HepG2 (cell line): ENCODE data around the gene ADORA3. TPM values are rescaled to one million over a fixed set of nuclear protein-coding genes. Genes with fewer than 3 reads are reported as not detected.

ENCODE experiments used
- BORCS8-MEF2B ChIP-seq: sonication (generic); formaldehyde crosslinking; IDR thresholded peaks from 2 replicates; pipeline ENCODE4 v1.8.0; 2022; ENCODE audit warnings: mild to moderate bottlenecking, missing genetic modification reagents
- BRD4 ChIP-seq: sonication (generic); formaldehyde crosslinking; IDR thresholded peaks from 2 replicates; pipeline ENCODE4 v1.4.0; 2020; ENCODE audit warnings: missing genetic modification reagents
- ERF ChIP-seq: IDR thresholded peaks from 2 replicates; pipeline ENCODE4 v1.6.1; 2018; ENCODE audit warnings: missing biosample characterization, missing genetic modification reagents
- FOXK2 ChIP-seq: fragments of 450-650 bp; IDR thresholded peaks from 2 replicates; pipeline ENCODE4 v1.6.1; 2016
- HIVEP1 ChIP-seq: sonication (generic); formaldehyde crosslinking; IDR thresholded peaks from 2 replicates; pipeline ENCODE4 v1.4.0; 2020; ENCODE audit warnings: mild to moderate bottlenecking, missing genetic modification reagents
- KDM4B ChIP-seq: sonication (generic); formaldehyde crosslinking; IDR thresholded peaks from 2 replicates; pipeline ENCODE4 v1.4.0; 2020; ENCODE audit warnings: missing genetic modification reagents
- LCORL ChIP-seq, 2 experiments: fragments of 450-650 bp in 1 of 2; sonication (generic) in 1 of 2; formaldehyde crosslinking in 1 of 2; IDR thresholded peaks; 2 replicates each; pipeline versions ENCODE4 v1.5.0 to v1.6.1; 2017 to 2020; ENCODE audit warnings: antibody characterized with exemption in 1 of 2, missing genetic modification reagents in 1 of 2
- MAF1 ChIP-seq: sonication (generic); formaldehyde crosslinking; IDR thresholded peaks from 2 replicates; pipeline ENCODE4 v1.5.0; 2020; ENCODE audit warnings: missing genetic modification reagents, borderline replicate concordance
- MATR3 ChIP-seq: sonication (generic); formaldehyde crosslinking; IDR thresholded peaks from 2 replicates; pipeline ENCODE4 v1.4.0; 2020; ENCODE audit warnings: missing genetic modification reagents
- NFYC ChIP-seq: IDR thresholded peaks from 2 replicates; pipeline ENCODE4 v1.6.1; 2016; ENCODE audit warnings: missing genetic modification reagents, missing compliant biosample characterization
- NKX3-1 ChIP-seq: sonication (generic); formaldehyde crosslinking; IDR thresholded peaks from 2 replicates; pipeline ENCODE4 v1.5.0; 2020; ENCODE audit warnings: missing genetic modification reagents
- RARA ChIP-seq: IDR thresholded peaks from 2 replicates; pipeline ENCODE4 v1.6.1; 2016; ENCODE audit warnings: missing genetic modification reagents, missing compliant biosample characterization
- SMC3 ChIP-seq: IDR thresholded peaks from 2 replicates; pipeline ENCODE4 v1.6.1; 2011; ENCODE audit warnings: low read length, improper control_type of control experiment
- TP53 ChIP-seq: sonication (generic); formaldehyde crosslinking; conservative IDR thresholded peaks from 2 replicates; pipeline ENCODE4 v1.4.0; 2020; ENCODE audit warnings: missing genetic modification reagents
- ZNF12 ChIP-seq: sonication (generic); formaldehyde crosslinking; IDR thresholded peaks from 2 replicates; pipeline ENCODE4 v1.5.0; 2020; ENCODE audit warnings: missing genetic modification reagents
- ZNF230 ChIP-seq: sonication (generic); formaldehyde crosslinking; IDR thresholded peaks from 2 replicates; pipeline ENCODE4 v1.4.0; 2020; ENCODE audit warnings: mild to moderate bottlenecking, missing genetic modification reagents
- ZNF317 ChIP-seq: sonication (generic); formaldehyde crosslinking; IDR thresholded peaks from 2 replicates; pipeline ENCODE4 v1.5.0; 2020; ENCODE audit warnings: mild to moderate bottlenecking, missing genetic modification reagents
- ZNF556 ChIP-seq: sonication (generic); formaldehyde crosslinking; IDR thresholded peaks from 2 replicates; pipeline ENCODE4 v1.4.0; 2020; ENCODE audit warnings: mild to moderate bottlenecking, missing genetic modification reagents, borderline replicate concordance
- ZNF562 ChIP-seq: sonication (generic); formaldehyde crosslinking; IDR thresholded peaks from 2 replicates; pipeline ENCODE4 v1.8.0; 2022; ENCODE audit warnings: missing genetic modification reagents, borderline replicate concordance
- ZNF607 ChIP-seq: sonication (generic); formaldehyde crosslinking; IDR thresholded peaks from 2 replicates; pipeline ENCODE4 v1.5.1; 2020; ENCODE audit warnings: missing genetic modification reagents, mild to moderate bottlenecking, borderline replicate concordance
- ZNF776 ChIP-seq: sonication (generic); formaldehyde crosslinking; IDR thresholded peaks from 2 replicates; pipeline ENCODE4 v1.4.0; 2020; ENCODE audit warnings: mild to moderate bottlenecking, missing genetic modification reagents
- polyA plus RNA-seq, 8 experiments: library from polyadenylated mRNA; depleted of rRNA in 3 of 8; stranded (reverse) in 7 of 8; unstranded in 1 of 8; fragments of >200 nt; fragmentation: Illumina TruSeq in 4 of 8; extraction: Trizol in 4 of 8; gene quantifications; 2 replicates each; pipeline versions ENCODE4 v1.2.1 to v1.2.3, GENCODE V29; 2011 to 2016; ENCODE audit warnings: low read depth in 4 of 8, missing spikeins in 1 of 8, mixed read lengths in 1 of 8; ENCODE audit not compliant: insufficient read depth in 1 of 8
- total RNA-seq, 5 experiments: library from RNA; depleted of rRNA; stranded (reverse); fragments of >200 nt; fragmentation: Illumina TruSeq; extraction: Trizol; gene quantifications; 2 replicates each; pipeline ENCODE4 v1.2.3, GENCODE V29; 2016; ENCODE audit warnings: low read depth in 1 of 5
- TF ChIP-seq, protein P1 (sequence below): sonication (generic); formaldehyde crosslinking; IDR thresholded peaks from 2 replicates; pipeline ENCODE4 v1.4.0; 2020; ENCODE audit warnings: low read depth, mild to moderate bottlenecking, missing genetic modification reagents
- TF ChIP-seq, protein P2 (sequence below): sonication (generic); formaldehyde crosslinking; IDR thresholded peaks from 2 replicates; pipeline ENCODE4 v1.5.0; 2020; ENCODE audit warnings: mild to moderate bottlenecking, missing genetic modification reagents, borderline replicate concordance
- TF ChIP-seq, protein P3 (sequence below): sonication (generic); formaldehyde crosslinking; IDR thresholded peaks from 2 replicates; pipeline ENCODE4 v1.8.0; 2022; ENCODE audit warnings: mild to moderate bottlenecking, missing genetic modification reagents

The ADORA3 gene
- total and polyA plus RNA-seq, 2 of the 13 experiments (the other 11 are each of a cell fraction or from before 2014, with no cell fraction given): not detected

DNA sequence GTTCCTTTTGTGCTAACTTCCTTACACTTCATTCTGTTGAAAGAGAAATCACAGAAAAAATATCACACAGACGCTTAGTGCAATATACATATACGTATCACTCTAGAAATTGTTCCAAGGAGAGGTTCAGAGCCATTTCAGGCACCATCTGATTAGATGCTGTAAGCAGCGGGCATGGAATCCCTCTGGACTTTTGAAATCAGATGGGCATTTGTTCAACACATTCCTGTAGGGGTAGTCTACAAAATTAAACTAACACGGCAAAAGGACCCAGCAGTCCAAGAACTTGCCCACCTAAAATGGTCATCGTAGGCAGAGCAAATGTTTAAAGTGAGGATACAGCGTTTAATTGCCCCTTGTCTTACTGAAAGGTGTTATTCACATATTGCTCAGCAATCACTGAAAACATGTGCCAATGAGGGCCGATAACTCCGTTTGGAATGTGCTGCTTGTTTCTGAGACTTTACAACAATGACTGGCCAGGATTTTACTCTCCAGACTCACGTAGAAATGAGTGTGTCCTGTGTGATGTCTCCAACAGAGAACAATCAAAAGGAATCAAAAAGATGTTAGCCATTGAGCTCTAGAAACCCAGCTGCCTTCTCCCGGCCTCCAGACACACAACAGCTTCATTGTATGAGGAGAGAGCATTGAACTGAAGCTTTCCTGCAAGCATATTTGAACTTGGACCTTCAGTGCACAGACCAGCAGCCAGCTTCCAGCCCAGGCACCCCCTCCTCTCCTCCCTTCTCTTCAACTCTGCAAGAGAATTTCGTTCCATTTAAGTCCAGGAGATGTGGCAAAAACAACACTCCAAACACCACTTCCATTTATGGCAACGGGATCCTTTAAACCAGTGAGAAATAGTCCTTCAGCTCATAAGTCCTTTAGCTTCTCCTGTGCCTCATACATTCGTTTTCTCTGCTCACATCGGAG, 32.1 kb upstream of the ADORA3 start (continued):
- TF ChIP-seq BORCS8-MEF2B: no peak
- TF ChIP-seq, protein P1, sequence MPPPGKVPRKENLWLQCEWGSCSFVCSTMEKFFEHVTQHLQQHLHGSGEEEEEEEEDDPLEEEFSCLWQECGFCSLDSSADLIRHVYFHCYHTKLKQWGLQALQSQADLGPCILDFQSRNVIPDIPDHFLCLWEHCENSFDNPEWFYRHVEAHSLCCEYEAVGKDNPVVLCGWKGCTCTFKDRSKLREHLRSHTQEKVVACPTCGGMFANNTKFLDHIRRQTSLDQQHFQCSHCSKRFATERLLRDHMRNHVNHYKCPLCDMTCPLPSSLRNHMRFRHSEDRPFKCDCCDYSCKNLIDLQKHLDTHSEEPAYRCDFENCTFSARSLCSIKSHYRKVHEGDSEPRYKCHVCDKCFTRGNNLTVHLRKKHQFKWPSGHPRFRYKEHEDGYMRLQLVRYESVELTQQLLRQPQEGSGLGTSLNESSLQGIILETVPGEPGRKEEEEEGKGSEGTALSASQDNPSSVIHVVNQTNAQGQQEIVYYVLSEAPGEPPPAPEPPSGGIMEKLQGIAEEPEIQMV (CRISPR knock-in tag): no peak
- TF ChIP-seq KDM4B: no peak
- TF ChIP-seq SMC3: no peak
- no peak for TF ChIP-seq ZNF562 (CRISPR knock-in tag)
- TF ChIP-seq FOXK2: peak; percentile 38; the same call in 1 of the 2 replicates
- TF ChIP-seq MATR3 (CRISPR knock-in tag): no peak
- TF ChIP-seq NFYC (CRISPR knock-in tag): 0 out of 2 replicates have a peak, but pooled peaks have one; percentile 11
- 0 out of 2 replicates have a peak, but pooled peaks have one; percentile 20 for TF ChIP-seq ZNF12 (CRISPR knock-in tag)
- TF ChIP-seq ZNF317: no peak
- TF ChIP-seq, protein P2, sequence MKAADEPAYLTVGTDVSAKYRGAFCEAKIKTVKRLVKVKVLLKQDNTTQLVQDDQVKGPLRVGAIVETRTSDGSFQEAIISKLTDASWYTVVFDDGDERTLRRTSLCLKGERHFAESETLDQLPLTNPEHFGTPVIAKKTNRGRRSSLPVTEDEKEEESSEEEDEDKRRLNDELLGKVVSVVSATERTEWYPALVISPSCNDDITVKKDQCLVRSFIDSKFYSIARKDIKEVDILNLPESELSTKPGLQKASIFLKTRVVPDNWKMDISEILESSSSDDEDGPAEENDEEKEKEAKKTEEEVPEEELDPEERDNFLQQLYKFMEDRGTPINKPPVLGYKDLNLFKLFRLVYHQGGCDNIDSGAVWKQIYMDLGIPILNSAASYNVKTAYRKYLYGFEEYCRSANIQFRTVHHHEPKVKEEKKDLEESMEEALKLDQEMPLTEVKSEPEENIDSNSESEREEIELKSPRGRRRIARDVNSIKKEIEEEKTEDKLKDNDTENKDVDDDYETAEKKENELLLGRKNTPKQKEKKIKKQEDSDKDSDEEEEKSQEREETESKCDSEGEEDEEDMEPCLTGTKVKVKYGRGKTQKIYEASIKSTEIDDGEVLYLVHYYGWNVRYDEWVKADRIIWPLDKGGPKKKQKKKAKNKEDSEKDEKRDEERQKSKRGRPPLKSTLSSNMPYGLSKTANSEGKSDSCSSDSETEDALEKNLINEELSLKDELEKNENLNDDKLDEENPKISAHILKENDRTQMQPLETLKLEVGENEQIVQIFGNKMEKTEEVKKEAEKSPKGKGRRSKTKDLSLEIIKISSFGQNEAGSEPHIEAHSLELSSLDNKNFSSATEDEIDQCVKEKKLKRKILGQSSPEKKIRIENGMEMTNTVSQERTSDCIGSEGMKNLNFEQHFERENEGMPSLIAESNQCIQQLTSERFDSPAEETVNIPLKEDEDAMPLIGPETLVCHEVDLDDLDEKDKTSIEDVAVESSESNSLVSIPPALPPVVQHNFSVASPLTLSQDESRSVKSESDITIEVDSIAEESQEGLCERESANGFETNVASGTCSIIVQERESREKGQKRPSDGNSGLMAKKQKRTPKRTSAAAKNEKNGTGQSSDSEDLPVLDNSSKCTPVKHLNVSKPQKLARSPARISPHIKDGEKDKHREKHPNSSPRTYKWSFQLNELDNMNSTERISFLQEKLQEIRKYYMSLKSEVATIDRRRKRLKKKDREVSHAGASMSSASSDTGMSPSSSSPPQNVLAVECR: peak; percentile 40; the same call in 1 of the 2 replicates
- TF ChIP-seq ERF: peak; percentile 51
- no peak for TF ChIP-seq ZNF607 (CRISPR knock-in tag)
- no peak for TF ChIP-seq TP53
- TF ChIP-seq, protein P3, sequence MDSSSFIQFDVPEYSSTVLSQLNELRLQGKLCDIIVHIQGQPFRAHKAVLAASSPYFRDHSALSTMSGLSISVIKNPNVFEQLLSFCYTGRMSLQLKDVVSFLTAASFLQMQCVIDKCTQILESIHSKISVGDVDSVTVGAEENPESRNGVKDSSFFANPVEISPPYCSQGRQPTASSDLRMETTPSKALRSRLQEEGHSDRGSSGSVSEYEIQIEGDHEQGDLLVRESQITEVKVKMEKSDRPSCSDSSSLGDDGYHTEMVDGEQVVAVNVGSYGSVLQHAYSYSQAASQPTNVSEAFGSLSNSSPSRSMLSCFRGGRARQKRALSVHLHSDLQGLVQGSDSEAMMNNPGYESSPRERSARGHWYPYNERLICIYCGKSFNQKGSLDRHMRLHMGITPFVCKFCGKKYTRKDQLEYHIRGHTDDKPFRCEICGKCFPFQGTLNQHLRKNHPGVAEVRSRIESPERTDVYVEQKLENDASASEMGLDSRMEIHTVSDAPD (CRISPR knock-in tag): 0 out of 2 replicates have a peak, but pooled peaks have one; percentile 42
- no peak for TF ChIP-seq ZNF776 (CRISPR knock-in tag)
- TF ChIP-seq MAF1: no peak
- peak; percentile 82 for TF ChIP-seq RARA (CRISPR knock-in tag)
- TF ChIP-seq NKX3-1: no peak
- TF ChIP-seq ZNF230 (CRISPR knock-in tag): no peak
- TF ChIP-seq LCORL (IDR thresholded peaks at IDR 0.05): no peak
- TF ChIP-seq LCORL (CRISPR knock-in tag; IDR thresholded peaks at IDR 0.05): peak; percentile 48; the same call in 1 of the 2 replicates
- no peak for TF ChIP-seq HIVEP1 (CRISPR knock-in tag)
- TF ChIP-seq ZNF556 (CRISPR knock-in tag): peak; percentile 45; the same call in 1 of the 2 replicates
- TF ChIP-seq BRD4 (CRISPR knock-in tag): no peak
